ENCODE results near the gene C10orf67.
"Not testable (repeated sequence)": the region's sequence is repeated elsewhere in the genome, so short reads cannot be mapped to it uniquely, and the experiment has no call there.

Gene C10orf67

GRCh38 chr10:23344241-23344841 is at the start of gene C10orf67:
Gene C10orf67 (minus strand): TSS chr10:23344797. CDS start chr10:23344774, 23 bp downstream.
- Mint-ChIP-seq H3K4me3 (peak within 1 kb of the TSS; percentile 80), H3K27me3 (peaks cover 39% of the 10 kb centered on the region), H3K36me3 (ENCODE audit: insufficient read depth) (peaks cover 6% of the 10 kb centered on the region), H3K4me1 (peaks cover 12% of the 10 kb centered on the region), H3K9me3 (no peaks in the 10 kb centered on the region), H3K27ac (ENCODE audit: low read depth) (peak within 1 kb of the TSS; percentile 40)
- ATAC-seq (replicated peaks; ENCODE audit: extremely low read depth, poor library complexity, severe bottlenecking), result no peak
- DNase-seq (ENCODE audit: low spot score in 2 of 2), result no peak

DNA sequence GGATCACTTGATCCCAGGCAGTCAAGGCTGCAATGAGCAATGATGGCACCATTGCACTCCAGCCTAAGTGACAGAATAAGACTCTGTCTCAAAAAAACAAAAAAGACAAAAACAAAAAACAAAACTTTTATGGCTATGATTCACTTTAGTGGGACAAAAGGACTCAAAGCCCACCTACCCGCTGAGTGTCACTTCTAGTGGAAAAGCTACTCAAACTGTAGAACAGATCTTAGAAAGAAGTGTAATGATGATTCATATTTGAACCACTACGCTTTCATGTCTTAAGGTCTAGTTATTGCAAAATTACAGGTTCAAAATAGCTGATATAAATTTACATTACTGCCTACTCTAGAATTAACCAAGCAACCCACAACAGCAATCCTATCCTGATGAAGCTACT is 47.2 kb upstream of the C10orf67 start:
- Mint-ChIP-seq H3K4me3 (no peak overlapping the region), H3K36me3 (ENCODE audit: insufficient read depth) (no peaks in the 10 kb centered on the region), H3K27me3 (no peaks in the 10 kb centered on the region), H3K9me3 (no peaks in the 10 kb centered on the region), H3K27ac (ENCODE audit: low read depth) (no peak overlapping the region), H3K4me1 (no peaks in the 10 kb centered on the region)
- no peak for DNase-seq (ENCODE audit: low spot score in 2 of 2)
- no peak for ATAC-seq (replicated peaks; ENCODE audit: extremely low read depth, poor library complexity, severe bottlenecking)

- H3K4me3 Mint-ChIP-seq, result no peak overlapping the region
- DNase-seq (ENCODE audit: low spot score in 2 of 2) (no peak), ATAC-seq (replicated peaks; ENCODE audit: extremely low read depth, poor library complexity, severe bottlenecking) (no peak)
- H3K36me3 Mint-ChIP-seq (ENCODE audit: insufficient read depth), result no peaks in the 10 kb centered on the region
- H3K4me1 Mint-ChIP-seq, result no peaks in the 10 kb centered on the region
- no peaks in the 10 kb centered on the region for H3K9me3 Mint-ChIP-seq
- H3K27me3 Mint-ChIP-seq, result no peaks in the 10 kb centered on the region
- no peak overlapping the region for H3K27ac Mint-ChIP-seq (ENCODE audit: low read depth)
Observed at GRCh38 chr10:23390809-23391208, 46.2 kb upstream of the C10orf67 start.

GRCh38 chr10:23390408-23390807 is 45.8 kb upstream of the C10orf67 start:
- not testable (repeated sequence) for ATAC-seq (replicated peaks; ENCODE audit: extremely low read depth, poor library complexity, severe bottlenecking); DNase-seq (ENCODE audit: low spot score in 2 of 2); H3K27ac Mint-ChIP-seq (ENCODE audit: low read depth); H3K4me3 Mint-ChIP-seq; H3K36me3 Mint-ChIP-seq (ENCODE audit: insufficient read depth); H3K9me3 Mint-ChIP-seq; H3K4me1 Mint-ChIP-seq; H3K27me3 Mint-ChIP-seq

- H3K27ac Mint-ChIP-seq (ENCODE audit: low read depth); ATAC-seq (replicated peaks; ENCODE audit: extremely low read depth, poor library complexity, severe bottlenecking); H3K4me3 Mint-ChIP-seq; H3K9me3 Mint-ChIP-seq; DNase-seq (ENCODE audit: low spot score in 2 of 2); H3K27me3 Mint-ChIP-seq; H3K36me3 Mint-ChIP-seq (ENCODE audit: insufficient read depth); H3K4me1 Mint-ChIP-seq: not testable (repeated sequence)
Observed at GRCh38 chr10:23387516-23387915, 42.9 kb upstream of the C10orf67 start.

DNA sequence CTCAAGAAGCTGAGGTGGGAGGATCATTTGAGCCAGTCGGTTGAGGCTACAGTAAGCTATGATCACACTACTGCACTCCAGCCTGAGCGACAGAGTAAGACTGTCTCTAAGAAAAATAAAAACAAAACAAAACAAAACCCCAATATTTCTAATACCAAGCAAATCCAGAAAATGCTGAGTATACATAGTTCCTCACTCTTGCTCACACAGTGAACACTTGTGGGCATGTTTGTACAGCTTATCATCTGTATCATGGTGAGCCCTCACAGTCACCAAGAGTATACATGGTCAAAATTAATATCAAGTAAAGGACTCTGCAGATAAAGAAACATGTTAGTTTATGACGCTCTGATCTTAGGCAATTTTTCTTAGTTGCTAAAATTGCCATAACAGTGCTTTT is 41.5 kb upstream of the C10orf67 start:
- DNase-seq (ENCODE audit: low spot score in 2 of 2) (no peak), ATAC-seq (replicated peaks; ENCODE audit: extremely low read depth, poor library complexity, severe bottlenecking) (no peak)
- no peak overlapping the region for H3K4me3 Mint-ChIP-seq
- no peaks in the 10 kb centered on the region for H3K4me1 Mint-ChIP-seq
- H3K36me3 Mint-ChIP-seq (ENCODE audit: insufficient read depth), result no peaks in the 10 kb centered on the region
- H3K27me3 Mint-ChIP-seq, result peaks cover 14% of the 10 kb centered on the region
- no peak overlapping the region for H3K27ac Mint-ChIP-seq (ENCODE audit: low read depth)
- no peaks in the 10 kb centered on the region for H3K9me3 Mint-ChIP-seq

DNA sequence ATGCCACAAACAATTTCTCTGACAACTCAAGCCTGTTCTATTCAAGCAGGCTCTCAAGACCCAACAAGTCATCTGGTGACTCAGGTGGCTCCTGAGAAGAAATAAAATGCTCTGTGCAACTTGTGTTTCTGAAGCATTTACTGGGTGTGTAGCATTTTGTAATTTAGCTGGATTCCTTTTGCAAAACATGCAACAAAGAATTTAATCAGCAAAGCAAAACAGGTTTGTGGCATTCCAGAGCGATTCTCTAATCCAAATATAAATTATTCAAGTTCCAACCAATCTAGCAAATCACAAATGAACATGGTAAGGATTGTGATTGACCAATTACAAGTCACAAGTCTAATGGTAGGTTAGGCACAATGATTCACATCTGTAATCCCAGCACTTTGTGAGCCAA is 39.8 kb upstream of the C10orf67 start:
- H3K27ac Mint-ChIP-seq (ENCODE audit: low read depth), result no peak overlapping the region
- H3K36me3 Mint-ChIP-seq (ENCODE audit: insufficient read depth), result no peaks in the 10 kb centered on the region
- H3K4me3 Mint-ChIP-seq, result no peak overlapping the region
- DNase-seq (ENCODE audit: low spot score in 2 of 2) (no peak), ATAC-seq (replicated peaks; ENCODE audit: extremely low read depth, poor library complexity, severe bottlenecking) (no peak)
- peaks cover 27% of the 10 kb centered on the region for H3K27me3 Mint-ChIP-seq
- H3K9me3 Mint-ChIP-seq, result no peaks in the 10 kb centered on the region
- H3K4me1 Mint-ChIP-seq, result no peaks in the 10 kb centered on the region

DNA sequence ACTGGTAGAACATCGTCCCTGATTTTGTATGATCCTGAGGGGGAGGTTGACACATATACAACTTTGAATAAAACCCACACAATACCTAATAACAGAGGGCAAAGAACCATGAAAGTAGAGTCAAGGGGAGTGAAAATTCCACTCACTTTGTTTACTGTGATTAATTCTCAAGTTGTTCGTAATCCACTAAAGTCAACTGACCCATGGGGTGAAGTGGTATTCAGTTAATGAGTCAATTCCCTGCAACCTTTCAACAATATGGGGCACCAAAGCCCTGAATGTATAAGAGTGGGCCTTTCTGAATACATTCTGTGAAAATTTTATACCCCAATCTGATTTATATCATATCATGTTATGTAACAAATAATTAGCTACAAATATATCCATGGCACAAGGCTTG is 39.0 kb upstream of the C10orf67 start:
- Mint-ChIP-seq H3K4me3 (no peak overlapping the region), H3K27me3 (peaks cover 33% of the 10 kb centered on the region), H3K4me1 (no peaks in the 10 kb centered on the region), H3K27ac (ENCODE audit: low read depth) (no peak overlapping the region), H3K9me3 (no peaks in the 10 kb centered on the region), H3K36me3 (ENCODE audit: insufficient read depth) (no peaks in the 10 kb centered on the region)
- DNase-seq (ENCODE audit: low spot score in 2 of 2), result no peak
- no peak for ATAC-seq (replicated peaks; ENCODE audit: extremely low read depth, poor library complexity, severe bottlenecking)

GRCh38 chr10:23381298-23382040 is 36.9 kb upstream of the C10orf67 start:
- Mint-ChIP-seq H3K27me3 (peaks cover 37% of the 10 kb centered on the region), H3K27ac (ENCODE audit: low read depth) (no peak overlapping the region), H3K36me3 (ENCODE audit: insufficient read depth) (no peaks in the 10 kb centered on the region), H3K9me3 (no peaks in the 10 kb centered on the region), H3K4me3 (no peak overlapping the region), H3K4me1 (no peaks in the 10 kb centered on the region)
- ATAC-seq (replicated peaks; ENCODE audit: extremely low read depth, poor library complexity, severe bottlenecking) (no peak), DNase-seq (ENCODE audit: low spot score in 2 of 2) (no peak)

- peaks cover 37% of the 10 kb centered on the region for H3K27me3 Mint-ChIP-seq
- H3K36me3 Mint-ChIP-seq (ENCODE audit: insufficient read depth), result no peaks in the 10 kb centered on the region
- H3K9me3 Mint-ChIP-seq, result no peaks in the 10 kb centered on the region
- no peak overlapping the region for H3K27ac Mint-ChIP-seq (ENCODE audit: low read depth)
- ATAC-seq (replicated peaks; ENCODE audit: extremely low read depth, poor library complexity, severe bottlenecking), result no peak
- no peak overlapping the region for H3K4me3 Mint-ChIP-seq
- no peaks in the 10 kb centered on the region for H3K4me1 Mint-ChIP-seq
- no peak for DNase-seq (ENCODE audit: low spot score in 2 of 2)
Observed at GRCh38 chr10:23379686-23380085, 35.1 kb upstream of the C10orf67 start.

- H3K27me3 Mint-ChIP-seq, result peaks cover 24% of the 10 kb centered on the region
Observed at GRCh38 chr10:23376229-23376655, 31.6 kb upstream of the C10orf67 start.

DNA sequence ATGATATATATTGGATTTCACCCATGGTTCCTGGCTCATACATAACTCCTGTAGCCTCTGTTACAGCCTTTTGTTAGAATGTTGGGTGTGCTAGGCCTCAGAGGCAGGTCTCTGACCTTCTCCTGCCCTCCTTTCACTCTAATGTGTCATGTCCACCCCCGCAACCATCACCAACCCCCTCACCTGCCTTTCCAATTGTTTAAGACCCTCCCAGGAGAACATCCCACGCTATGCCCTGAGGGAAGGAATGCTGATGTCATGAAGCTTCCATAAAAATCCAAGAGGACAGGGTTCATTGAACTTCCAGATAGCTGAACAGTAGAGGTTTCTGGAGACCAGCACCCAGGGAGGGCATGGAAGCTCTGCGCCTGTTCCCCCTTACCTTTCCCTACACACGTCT is 30.8 kb upstream of the C10orf67 start:
- H3K4me3 Mint-ChIP-seq, result no peak overlapping the region
- no peaks in the 10 kb centered on the region for H3K36me3 Mint-ChIP-seq (ENCODE audit: insufficient read depth)
- ATAC-seq (replicated peaks; ENCODE audit: extremely low read depth, poor library complexity, severe bottlenecking) (no peak), DNase-seq (ENCODE audit: low spot score in 2 of 2) (no peak)
- no peaks in the 10 kb centered on the region for H3K4me1 Mint-ChIP-seq
- H3K27me3 Mint-ChIP-seq, result peaks cover 18% of the 10 kb centered on the region
- H3K27ac Mint-ChIP-seq (ENCODE audit: low read depth), result no peak overlapping the region
- no peaks in the 10 kb centered on the region for H3K9me3 Mint-ChIP-seq

More at GRCh38 chr10:23376229-23376655, 31.6 kb upstream of the C10orf67 start:
- H3K4me3 Mint-ChIP-seq, result no peak overlapping the region
- no peaks in the 10 kb centered on the region for H3K4me1 Mint-ChIP-seq
- no peak overlapping the region for H3K27ac Mint-ChIP-seq (ENCODE audit: low read depth)
- H3K9me3 Mint-ChIP-seq, result no peaks in the 10 kb centered on the region
- DNase-seq (ENCODE audit: low spot score in 2 of 2) (no peak), ATAC-seq (replicated peaks; ENCODE audit: extremely low read depth, poor library complexity, severe bottlenecking) (no peak)
- H3K36me3 Mint-ChIP-seq (ENCODE audit: insufficient read depth), result no peaks in the 10 kb centered on the region

DNA sequence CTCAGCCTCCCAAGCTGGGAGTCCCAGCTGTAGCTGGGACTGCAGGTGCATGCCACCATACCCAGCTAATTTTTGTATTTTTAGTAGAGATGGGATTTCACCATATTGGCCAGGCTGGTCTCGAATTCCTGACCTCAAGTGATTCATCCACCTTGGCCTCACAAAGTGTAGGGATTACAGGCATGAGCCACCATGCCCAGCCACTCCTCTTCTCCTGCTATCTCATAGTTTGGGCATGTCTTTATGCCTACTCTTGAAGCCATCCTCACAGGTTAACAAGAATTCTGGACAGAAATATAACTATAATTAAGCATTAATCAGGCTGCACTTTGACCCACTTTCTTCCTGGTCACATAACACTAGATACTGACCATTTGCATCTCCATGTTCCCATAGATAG is 28.6 kb upstream of the C10orf67 start:
- peak overlapping the region; percentile 1 for H3K27ac Mint-ChIP-seq (ENCODE audit: low read depth)
- H3K36me3 Mint-ChIP-seq (ENCODE audit: insufficient read depth), result no peaks in the 10 kb centered on the region
- H3K27me3 Mint-ChIP-seq, result no peaks in the 10 kb centered on the region
- no peaks in the 10 kb centered on the region for H3K9me3 Mint-ChIP-seq
- H3K4me3 Mint-ChIP-seq, result no peak overlapping the region
- DNase-seq (ENCODE audit: low spot score in 2 of 2) (no peak), ATAC-seq (replicated peaks; ENCODE audit: extremely low read depth, poor library complexity, severe bottlenecking) (no peak)
- peaks cover 13% of the 10 kb centered on the region for H3K4me1 Mint-ChIP-seq
